GM12892 (cell line): Measurements from ENCODE around the gene POLR2A.

Experiments used
- POLR2A ChIP-seq: IDR thresholded peaks from 2 replicates; pipeline ENCODE4 v1.6.1; 2011; ENCODE audit warnings: low read depth, low read length, control low read depth
- POLR2AphosphoS5 ChIP-seq: IDR thresholded peaks from 2 replicates; pipeline ENCODE4 v1.6.1; 2011; ENCODE audit warnings: low read depth, low read length, control low read depth

DNA sequence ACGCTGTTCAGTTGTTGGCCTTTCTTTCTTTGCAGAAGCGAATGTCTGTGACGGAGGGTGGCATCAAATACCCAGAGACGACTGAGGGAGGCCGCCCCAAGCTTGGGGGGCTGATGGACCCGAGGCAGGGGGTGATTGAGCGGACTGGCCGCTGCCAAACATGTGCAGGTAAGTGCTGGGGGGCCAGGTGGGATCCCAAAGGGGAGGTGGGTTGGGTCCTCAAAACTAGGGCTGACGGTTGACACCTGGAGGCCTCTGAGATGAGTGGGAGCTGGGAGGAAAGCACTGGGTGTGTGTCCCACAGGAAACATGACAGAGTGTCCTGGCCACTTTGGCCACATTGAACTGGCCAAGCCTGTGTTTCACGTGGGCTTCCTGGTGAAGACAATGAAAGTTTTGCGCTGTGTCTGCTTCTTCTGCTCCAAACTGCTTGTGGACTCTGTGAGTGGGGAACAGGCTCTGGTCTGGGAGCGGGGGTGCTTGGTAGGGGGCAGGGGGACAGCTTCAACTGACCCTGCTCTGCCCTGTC lies 11.8 kb downstream of the POLR2A start:
- TF ChIP-seq POLR2AphosphoS5 (no peak), POLR2A (no peak)
